ENCODE measurements around the gene GNAI1. TPM values are rescaled to one million over a fixed set of nuclear protein-coding genes. Genes with fewer than 3 reads are reported as not detected.

Gene GNAI1
- total and polyA plus RNA-seq, 2 of the 13 experiments (the other 11 are each of a cell fraction or from before 2014, with no cell fraction given) = 3.5 to 5.7 TPM

- no peak for TF ChIP-seq SNAPC4 (CRISPR knock-in tag; IDR thresholded peaks at IDR 0.05)
- TF ChIP-seq ZNF510 (CRISPR knock-in tag; IDR thresholded peaks at IDR 0.05; ENCODE audit: low read depth) = no peak
- TF ChIP-seq BCL3 (CRISPR knock-in tag; IDR thresholded peaks at IDR 0.05) = no peak
- TF ChIP-seq ZNF841 (CRISPR knock-in tag; IDR thresholded peaks at IDR 0.05; ENCODE audit: borderline replicate concordance) = no peak
- TF ChIP-seq HHEX (CRISPR knock-in tag; IDR thresholded peaks at IDR 0.05) = peak; percentile 72
- TF ChIP-seq DBP (CRISPR knock-in tag; IDR thresholded peaks at IDR 0.05; ENCODE audit: not compliant biosample characterization) = no peak
- no peak for TF ChIP-seq ZNF768 (CRISPR knock-in tag; IDR thresholded peaks at IDR 0.05)
- TF ChIP-seq MIXL1 (CRISPR knock-in tag; IDR thresholded peaks at IDR 0.05) = peak; percentile 86
- no peak for TF ChIP-seq PRMT3 (CRISPR knock-in tag; IDR thresholded peaks at IDR 0.05; ENCODE audit: borderline replicate concordance, low read depth)
- TF ChIP-seq ZNF484 (CRISPR knock-in tag; IDR thresholded peaks at IDR 0.05; ENCODE audit: borderline replicate concordance, low read depth) = no peak
- TF ChIP-seq HNF4A (CRISPR knock-in tag; IDR thresholded peaks at IDR 0.05) = peak; percentile 85
- no peak for TF ChIP-seq ZNF724P (CRISPR knock-in tag; IDR thresholded peaks at IDR 0.05; ENCODE audit: borderline replicate concordance)
- no peak for TF ChIP-seq SMAD9 (CRISPR knock-in tag; IDR thresholded peaks at IDR 0.05)
- peak; percentile 57; the same call in 2 of the 3 replicates for TF ChIP-seq MXI1 (IDR thresholded peaks at IDR 0.05; ENCODE audit: borderline replicate concordance, low read depth, low read length)
- peak; percentile 25; the same call in 1 of the 2 replicates for TF ChIP-seq YEATS2 (CRISPR knock-in tag; IDR thresholded peaks at IDR 0.05; ENCODE audit: borderline replicate concordance)
- no peak for TF ChIP-seq ZNF33B (CRISPR knock-in tag; IDR thresholded peaks at IDR 0.05)
- TF ChIP-seq U2AF1 (optimal IDR thresholded peaks at IDR 0.05; ENCODE audit: low read depth, low read length) = no peak
- TF ChIP-seq THRA (CRISPR knock-in tag; IDR thresholded peaks at IDR 0.05; ENCODE audit: borderline replicate concordance) = peak; percentile 51; the same call in 1 of the 2 replicates
- TF ChIP-seq ZNF460 (CRISPR knock-in tag; IDR thresholded peaks at IDR 0.05; ENCODE audit: borderline replicate concordance) = no peak
These were observed 75.8 kb downstream of the GNAI1 start (continued) for GRCh38 chr7:80210400-80210799.
